CD4-positive, alpha-beta T cell treated with Interleukin-12 subunit alpha and Interleukin-12 subunit beta, for 1 hour (primary cell): ENCODE data around the gene FAM76B.
"Not testable (repeated sequence)": the region's sequence is repeated elsewhere in the genome, so short reads cannot be mapped to it uniquely, and the experiment has no call there.

Experiments used
- DNase-seq: peaks from one replicate; pipeline ENCODE4 v3.0.0-alpha.2; 2020

FAM76B gene

GRCh38 chr11:95789506-95790122 is at the start of gene FAM76B:
Gene FAM76B, minus strand, starts transcription at chr11:95789782. Its CDS starts 304 bp downstream, at chr11:95789478.
- peak; percentile 99 for DNase-seq

GRCh38 chr11:95835768-95836488 is 46.3 kb upstream of the FAM76B start:
- peak; percentile 65 for DNase-seq

GRCh38 chr11:95835351-95835750 is 45.8 kb upstream of the FAM76B start:
- no peak for DNase-seq

- no peak for DNase-seq
Measured at GRCh38 chr11:95833378-95833777, 43.8 kb upstream of the FAM76B start.

GRCh38 chr11:95832763-95833162 is 43.2 kb upstream of the FAM76B start:
- DNase-seq = no peak

GRCh38 chr11:95831198-95831883 is 41.8 kb upstream of the FAM76B start:
- DNase-seq = no peak

GRCh38 chr11:95829580-95830259 is 40.1 kb upstream of the FAM76B start:
- no peak for DNase-seq

- no peak for DNase-seq
Measured at GRCh38 chr11:95827696-95828095, 38.1 kb upstream of the FAM76B start.

GRCh38 chr11:95821640-95822039 is 32.1 kb upstream of the FAM76B start:
- DNase-seq = no peak

GRCh38 chr11:95816037-95816436 is 26.5 kb upstream of the FAM76B start:
- DNase-seq = no peak

- DNase-seq = not testable (repeated sequence)
Measured at GRCh38 chr11:95811052-95811451, 21.5 kb upstream of the FAM76B start.

- DNase-seq = peak; percentile 10
Measured at GRCh38 chr11:95806464-95806863, 16.9 kb upstream of the FAM76B start.

GRCh38 chr11:95805869-95806268 is 16.3 kb upstream of the FAM76B start:
- no peak for DNase-seq

GRCh38 chr11:95803973-95804372 is 14.4 kb upstream of the FAM76B start:
- no peak for DNase-seq

- DNase-seq = no peak
Measured at GRCh38 chr11:95802806-95803205, 13.2 kb upstream of the FAM76B start.

- no peak for DNase-seq
Measured at GRCh38 chr11:95800438-95800837, 10.9 kb upstream of the FAM76B start.

- DNase-seq = no peak
Measured at GRCh38 chr11:95799546-95799945, 10.0 kb upstream of the FAM76B start.

GRCh38 chr11:95796501-95796900 is 6.9 kb upstream of the FAM76B start:
- no peak for DNase-seq

GRCh38 chr11:95795627-95796295 is 6.2 kb upstream of the FAM76B start:
- DNase-seq = no peak

- no peak for DNase-seq
Measured at GRCh38 chr11:95794086-95794485, 4.5 kb upstream of the FAM76B start.

GRCh38 chr11:95793116-95793515 is 3.5 kb upstream of the FAM76B start:
- no peak for DNase-seq

GRCh38 chr11:95792700-95793099 is 3.1 kb upstream of the FAM76B start:
- no peak for DNase-seq

GRCh38 chr11:95792200-95792599 is 2.6 kb upstream of the FAM76B start:
- DNase-seq = no peak
